COR-L47 (cell line): ENCODE data around the gene NACC2.

Experiments
- DNase-seq: peaks from one replicate; lab custom pipeline; 2025; lab: John Stamatoyannopoulos, UW

The NACC2 gene, protein sequence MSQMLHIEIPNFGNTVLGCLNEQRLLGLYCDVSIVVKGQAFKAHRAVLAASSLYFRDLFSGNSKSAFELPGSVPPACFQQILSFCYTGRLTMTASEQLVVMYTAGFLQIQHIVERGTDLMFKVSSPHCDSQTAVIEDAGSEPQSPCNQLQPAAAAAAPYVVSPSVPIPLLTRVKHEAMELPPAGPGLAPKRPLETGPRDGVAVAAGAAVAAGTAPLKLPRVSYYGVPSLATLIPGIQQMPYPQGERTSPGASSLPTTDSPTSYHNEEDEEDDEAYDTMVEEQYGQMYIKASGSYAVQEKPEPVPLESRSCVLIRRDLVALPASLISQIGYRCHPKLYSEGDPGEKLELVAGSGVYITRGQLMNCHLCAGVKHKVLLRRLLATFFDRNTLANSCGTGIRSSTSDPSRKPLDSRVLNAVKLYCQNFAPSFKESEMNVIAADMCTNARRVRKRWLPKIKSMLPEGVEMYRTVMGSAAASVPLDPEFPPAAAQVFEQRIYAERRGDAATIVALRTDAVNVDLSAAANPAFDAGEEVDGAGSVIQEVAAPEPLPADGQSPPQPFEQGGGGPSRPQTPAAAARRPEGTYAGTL

DNA sequence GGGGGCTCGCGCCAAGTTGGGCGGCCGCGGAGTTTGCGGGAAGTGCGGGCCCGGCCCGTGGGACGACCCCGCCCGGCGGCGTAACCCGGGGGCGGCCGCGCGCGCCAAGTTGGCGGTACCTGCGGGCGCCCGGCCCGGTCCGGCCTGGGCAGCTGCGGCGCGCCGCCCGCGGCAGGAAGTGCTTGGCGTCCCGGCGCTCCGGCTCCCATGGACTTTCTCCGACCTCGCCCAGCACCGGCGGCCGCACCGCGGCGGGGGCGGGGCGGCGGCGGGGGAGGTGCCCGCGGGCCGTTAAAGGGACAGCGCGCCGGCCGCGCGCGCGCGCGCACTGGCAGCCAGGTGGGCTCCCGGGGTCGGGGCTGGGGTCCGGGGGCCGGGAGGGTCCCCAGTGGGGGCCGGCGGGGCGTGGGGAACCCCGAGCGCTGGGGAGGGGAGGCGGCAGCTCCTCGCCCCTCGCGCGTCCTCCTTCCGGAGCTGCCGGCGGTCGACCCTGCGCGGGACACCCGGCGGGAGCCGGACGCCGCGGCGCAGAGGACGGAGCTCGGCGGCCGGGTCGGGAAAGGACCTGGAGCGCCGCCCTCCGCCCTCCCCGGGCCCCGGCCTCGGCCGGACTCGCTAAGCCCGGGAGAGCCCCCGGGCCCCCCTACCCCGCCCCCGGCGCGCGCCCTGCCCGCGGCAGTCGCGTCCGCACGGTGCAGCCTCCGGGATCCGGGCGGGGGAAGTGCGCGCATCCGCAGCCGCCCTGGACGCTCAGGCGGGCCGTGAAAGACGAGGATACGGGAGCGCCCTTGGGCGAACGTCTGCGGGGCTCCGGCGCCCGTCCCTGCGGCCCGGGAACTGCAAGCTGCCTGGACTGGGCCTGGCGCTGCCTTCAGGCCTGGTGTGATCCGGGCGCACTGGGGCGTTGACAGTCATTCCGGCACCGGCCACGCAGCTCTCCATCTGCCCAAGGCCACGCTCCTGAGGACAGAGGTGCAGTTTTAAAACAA lies at the start of gene NACC2:
Gene NACC2 (minus strand): TSS at position 220 of the 989 bp plus-strand sequence. CDS start 44,768 bp downstream, outside the sequence.
- DNase-seq: peak; percentile 27

- DNase-seq: no peak
These were observed 49.4 kb upstream of the NACC2 start for GRCh38 chr9:136144450-136144849.

GRCh38 chr9:136143215-136144001 lies 48.3 kb upstream of the NACC2 start:
- peak; percentile 63 for DNase-seq

- DNase-seq: no peak
These were observed 47.7 kb upstream of the NACC2 start for GRCh38 chr9:136142859-136143214.

GRCh38 chr9:136142414-136142796 lies 47.3 kb upstream of the NACC2 start:
- DNase-seq: no peak

DNA sequence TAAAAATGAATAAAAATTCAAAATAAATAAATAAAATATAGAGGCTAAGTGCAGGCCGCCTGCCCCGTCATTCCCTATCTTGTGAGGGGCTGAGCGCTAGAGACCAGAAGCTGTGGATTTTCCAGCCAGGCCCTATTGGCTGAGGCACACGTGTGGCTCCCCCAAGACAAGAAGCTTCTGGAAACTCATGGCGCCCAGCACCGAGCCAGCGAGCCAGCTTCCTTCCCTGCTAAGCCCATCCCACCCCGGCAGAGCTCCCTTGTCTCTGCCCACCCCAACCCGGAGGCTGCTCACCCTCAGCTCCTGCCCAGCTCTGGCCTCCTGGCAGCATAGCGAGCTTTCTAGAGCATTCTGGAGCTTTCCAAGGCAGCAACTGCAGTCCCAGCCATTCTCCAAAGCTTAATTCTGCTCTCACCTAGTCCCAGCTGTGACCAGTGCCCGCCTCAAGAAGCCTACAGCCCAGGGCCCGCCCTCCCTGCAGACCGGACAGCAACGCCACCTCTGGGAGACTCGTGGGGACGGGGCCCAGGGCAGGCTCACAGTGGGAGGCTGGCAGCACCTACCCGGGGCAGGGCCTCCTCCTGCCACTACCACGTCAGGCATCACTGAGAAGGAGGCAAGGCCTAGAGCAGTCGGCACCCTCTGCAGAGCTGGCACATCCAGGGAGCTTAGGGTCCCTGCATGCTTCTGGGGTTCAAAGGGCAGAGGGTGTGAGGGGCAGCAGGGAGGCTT lies 46.8 kb upstream of the NACC2 start:
- no peak for DNase-seq

- no peak for DNase-seq
These were observed 45.9 kb upstream of the NACC2 start for GRCh38 chr9:136140966-136141365.

DNA sequence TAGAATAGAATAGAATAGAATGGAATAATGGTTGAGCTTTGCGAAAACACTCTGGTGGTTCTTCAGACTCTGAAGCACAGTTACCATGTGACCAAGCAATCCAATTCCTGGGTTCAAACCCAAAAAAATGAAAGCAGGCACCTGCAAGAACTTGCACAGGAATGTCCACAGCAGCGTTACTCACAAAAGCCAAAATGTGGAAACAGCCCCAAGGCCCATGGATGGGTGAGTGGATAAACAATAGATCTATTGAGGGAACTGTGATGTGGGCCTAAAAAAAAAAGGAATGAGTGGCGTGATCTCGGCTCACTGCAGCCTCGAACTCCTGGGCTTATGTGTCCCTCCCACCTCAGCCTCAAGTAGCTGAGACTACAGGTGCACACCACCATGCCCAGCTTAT lies 45.0 kb upstream of the NACC2 start:
- no peak for DNase-seq

DNA sequence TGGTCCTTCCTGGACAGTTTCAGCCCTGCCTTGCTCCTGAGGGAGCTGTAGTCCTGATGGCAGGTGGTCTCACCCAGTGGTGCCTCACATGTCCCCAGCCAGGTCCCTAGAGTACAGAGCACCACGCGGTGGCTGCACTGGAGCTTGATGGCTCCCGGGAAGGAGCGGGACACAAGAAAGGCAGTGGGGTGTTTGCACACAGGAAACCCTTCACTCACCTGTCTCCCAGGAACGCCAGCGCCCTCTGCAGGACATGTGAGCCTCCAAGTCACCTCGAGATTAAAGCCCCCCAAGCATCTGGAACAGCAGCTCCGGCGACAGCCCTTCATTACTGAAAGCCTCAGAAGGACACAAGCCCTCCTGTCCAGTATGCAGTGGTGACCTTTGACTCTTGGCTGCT lies 43.5 kb upstream of the NACC2 start:
- peak; percentile 75 for DNase-seq

DNA sequence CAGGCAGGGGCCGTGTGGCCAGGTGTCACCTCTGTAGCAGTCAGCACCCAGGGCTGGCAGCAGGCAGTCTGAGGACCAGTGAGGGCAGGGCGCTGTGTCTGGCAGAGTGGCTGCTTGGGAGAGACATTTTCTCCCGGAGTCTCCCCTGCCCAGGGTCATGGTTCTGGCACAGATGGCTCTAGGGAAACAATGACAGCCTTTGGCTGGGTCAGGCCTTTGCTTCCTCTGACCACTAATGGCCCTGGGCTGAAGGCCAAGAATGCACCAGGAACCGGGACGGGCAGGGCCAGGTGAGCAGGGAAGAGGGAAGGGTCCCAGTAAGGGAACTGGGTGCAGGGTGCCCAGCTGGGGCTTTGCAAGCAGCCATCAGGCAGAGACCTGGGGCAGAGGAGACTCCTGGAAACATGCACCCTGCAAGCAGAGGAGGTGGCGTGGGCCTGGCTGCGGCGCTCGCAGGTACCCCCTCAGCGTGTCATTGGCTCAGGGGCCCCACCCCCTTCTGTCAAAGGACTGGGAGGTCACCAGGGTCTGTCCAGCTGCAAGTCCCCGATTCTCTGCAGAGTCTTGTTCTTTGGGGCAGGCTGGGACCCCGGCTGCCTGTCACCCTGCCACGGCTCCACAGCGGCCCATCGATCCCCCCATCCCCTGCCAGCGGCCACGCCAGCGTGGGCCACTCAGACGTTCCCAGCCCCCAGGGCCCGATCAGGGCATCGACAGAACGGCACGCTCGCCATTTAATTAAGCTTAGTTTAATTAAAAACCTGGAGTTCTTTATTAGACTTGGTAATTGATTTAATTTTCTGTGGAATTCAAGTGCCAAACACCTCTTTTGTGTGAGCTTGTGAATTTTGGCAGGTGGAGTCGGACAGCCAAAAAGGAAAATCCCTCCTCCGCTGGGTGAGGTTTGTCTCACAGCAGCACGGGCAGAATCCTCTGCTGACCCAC lies 42.5 kb upstream of the NACC2 start:
- no peak for DNase-seq

DNA sequence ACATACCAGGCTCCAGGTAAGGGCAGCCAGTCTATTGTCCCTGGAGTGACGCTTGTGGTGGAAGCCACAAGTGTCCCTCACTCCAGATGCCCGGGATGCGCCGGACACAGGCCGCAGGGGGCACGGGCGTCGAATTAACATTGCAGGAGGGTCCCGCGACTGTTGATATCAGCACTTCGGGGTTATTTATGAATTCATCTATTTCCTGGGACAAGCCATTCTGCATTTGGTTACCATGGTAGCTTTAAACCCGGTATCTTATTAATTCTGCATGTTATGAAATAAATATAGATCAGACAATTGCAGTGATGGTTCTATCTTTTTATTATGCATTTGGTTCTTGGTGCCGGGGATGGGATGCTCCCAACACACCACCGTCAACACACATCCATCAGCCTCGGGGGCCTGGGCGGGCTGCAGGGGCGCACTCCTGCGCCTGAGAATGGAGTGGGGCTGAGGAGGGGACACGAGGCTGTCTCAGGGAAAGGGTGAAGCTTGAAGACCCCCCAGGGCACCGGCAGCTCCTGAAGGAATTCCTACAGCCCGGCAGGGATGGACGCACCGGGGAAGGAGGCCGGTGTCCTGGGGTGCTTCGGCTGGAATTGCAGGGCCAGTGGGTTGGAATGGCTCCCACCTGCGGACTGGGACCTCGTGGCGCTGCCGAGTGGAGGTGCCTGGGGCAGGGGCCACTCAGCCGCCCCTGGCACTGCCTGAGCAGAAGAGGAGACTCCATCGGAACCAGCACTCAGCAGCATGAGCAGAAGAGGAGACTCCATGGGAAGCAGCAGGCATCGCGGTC lies 41.2 kb upstream of the NACC2 start:
- no peak for DNase-seq

DNA sequence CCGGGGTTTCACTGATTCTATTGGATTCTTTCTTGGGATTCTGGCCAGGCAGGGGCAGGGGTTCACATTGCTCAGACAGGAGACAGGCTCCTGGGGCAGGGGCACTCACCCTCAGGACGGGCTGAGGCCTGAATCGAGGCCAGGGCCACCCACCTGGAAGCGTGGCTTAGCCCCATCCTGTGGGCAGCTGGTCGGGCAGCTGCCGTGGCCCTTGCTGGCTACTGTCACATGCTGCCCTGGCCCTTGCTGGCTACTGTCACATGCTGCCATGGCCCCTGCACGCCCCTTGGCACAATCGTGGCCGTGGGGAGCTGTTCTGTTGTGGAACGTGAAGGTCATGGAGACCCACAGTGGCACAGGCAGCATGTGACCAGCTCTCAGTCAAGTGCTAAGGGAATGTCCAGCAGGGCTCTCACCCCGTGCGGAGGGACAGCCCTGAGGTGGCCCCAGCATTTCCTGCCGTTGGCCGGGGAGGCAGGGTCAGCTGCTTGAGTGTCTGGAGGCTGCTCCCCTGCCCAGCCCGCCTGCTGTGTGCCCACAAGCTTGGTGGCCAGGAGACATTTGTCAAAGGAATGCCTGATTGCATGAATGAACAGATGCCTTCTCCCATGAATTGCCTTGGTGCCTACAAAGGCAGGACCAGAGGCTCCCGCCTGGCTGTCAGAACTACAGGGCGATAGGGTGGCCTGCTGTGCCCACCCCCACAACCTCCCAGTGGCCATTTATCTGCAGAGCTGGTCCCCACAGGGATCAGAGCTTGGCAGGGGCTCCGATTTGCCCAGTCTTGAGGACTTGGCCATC lies 40.4 kb upstream of the NACC2 start:
- no peak for DNase-seq

DNA sequence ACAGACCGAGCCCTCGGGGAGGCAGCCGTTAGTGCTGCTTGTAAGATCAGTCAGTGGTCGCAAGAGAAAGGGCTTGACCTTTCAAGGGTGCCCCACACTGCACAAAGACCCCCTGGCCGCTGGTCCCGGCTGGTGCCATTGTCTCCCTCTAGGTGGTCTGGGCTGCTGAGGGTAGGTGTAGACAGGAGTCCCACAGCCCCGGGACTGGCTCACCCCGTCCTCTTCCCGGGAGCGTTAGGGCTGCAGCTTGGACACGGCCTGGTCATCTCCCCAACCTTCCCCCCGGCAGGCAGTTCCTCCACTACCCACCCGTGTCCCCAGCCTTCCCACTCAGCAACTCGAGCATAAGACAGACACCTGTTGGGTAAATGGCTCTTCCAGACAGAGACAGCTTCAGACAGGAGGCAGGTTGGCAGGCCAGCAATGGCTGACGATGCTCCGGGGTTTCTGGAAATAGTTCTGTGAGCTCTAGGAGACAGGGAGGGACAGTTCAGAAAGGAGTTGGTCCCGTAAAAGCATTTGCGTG lies 38.9 kb upstream of the NACC2 start:
- DNase-seq: no peak

DNA sequence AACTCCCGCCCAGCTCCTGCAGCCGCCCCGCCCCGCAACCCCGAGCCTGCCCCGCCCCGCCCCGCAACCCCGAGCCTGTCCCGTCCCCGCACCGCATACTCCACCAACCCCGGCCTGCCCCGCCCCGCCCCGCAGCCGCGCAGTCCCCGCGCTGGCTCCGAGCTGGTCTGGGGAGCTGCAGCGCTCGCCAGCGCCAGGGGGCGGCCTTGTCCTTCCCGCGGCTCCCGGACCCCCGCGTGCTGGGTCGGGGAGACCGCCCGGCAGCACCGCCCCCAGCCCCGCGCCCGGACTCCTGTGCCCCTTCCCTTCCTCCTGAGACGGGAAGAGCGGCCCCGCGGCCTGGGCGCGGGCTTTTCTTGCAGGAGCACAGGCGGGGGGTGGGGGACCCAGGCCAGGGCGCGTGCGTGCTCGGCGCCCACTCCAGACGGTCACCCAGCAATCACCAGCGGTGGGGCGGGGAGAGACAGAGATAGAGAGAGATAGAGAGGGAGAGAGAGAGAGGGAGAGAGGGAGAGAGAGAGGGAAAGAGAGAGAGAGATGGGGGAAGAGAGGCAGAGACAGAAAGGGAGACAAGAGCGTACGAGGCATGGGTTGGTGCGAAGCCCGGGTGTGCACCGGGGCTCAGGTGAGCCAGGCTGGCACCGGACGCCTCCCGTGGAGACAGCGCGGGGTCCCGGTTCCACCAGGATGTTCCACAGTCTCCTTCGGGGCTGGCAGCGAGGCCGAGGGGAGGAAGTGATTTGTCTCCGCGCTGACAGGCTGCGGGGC lies 38.3 kb upstream of the NACC2 start:
- peak; percentile 59 for DNase-seq

GRCh38 chr9:136132512-136133050 lies 37.5 kb upstream of the NACC2 start:
- no peak for DNase-seq

DNA sequence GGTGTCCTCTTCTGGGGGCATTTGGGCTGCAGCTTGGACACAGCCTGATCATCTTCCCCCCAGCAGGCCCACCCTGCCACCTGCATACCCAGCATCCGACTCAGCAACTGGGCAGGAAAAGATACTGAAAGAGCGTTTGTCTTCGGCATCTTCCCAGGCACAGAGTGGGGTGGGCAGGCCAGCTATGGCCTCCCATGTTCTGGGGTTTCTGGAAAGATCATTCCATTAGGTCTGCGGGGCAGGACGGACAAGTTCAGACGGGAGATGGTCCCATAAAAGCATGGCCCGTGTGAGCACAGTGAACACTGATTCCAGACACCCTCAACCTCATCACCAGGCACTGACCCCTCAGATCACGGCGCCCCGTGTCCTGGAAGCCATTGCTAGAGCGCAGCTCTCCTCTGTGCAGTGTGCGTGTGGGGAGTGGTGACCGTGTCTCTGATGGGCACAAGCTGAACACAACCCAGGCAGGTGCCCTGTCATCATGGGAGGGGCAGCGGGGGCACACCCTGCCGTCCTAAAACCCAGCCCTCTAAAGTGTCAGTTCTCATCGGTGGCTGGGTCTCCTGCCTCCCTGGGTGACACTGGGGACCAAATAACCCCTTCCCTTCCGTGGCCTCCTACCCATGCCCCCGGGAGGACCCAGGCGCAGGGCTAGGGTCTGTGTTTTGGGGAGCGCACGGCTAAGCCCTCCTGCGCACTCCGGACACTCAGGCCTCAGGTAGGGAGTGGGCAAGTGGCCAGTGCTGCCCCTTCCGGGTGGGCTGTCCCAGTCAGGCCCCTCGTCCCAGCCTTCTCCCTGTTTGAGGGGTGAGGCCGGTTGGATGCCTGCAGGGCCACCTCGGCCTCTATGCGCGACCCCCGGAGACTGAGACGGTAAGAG lies 36.8 kb upstream of the NACC2 start:
- no peak for DNase-seq
